WTC11 (cell line): Measurements from ENCODE around the gene PDCD6IP. TPM values are rescaled to one million over a fixed set of nuclear protein-coding genes. Genes with fewer than 3 reads are reported as not detected.
A peak's percentile ranks its signal among the peaks of the same experiment; 100 is the strongest.

Experiments used
- ATAC-seq: fragments of 200-7000 bp; cut with Tn5 transposase; 2 replicates; pipeline ENCODE4 v1.10.0; 2021; ENCODE audit warnings: mild to moderate bottlenecking, moderate library complexity
- Bru-seq: library from RNA; stranded (reverse); fragments of 400-500 nt; gene quantifications from one replicate; lab custom pipeline; 2021; lab: Mats Ljungman, UMichigan
- CTCF ChIA-PET: fragments of 300-600 bp; sonication (Branson Sonifier 250); formaldehyde crosslinking; loops from one replicate; lab custom pipeline; 2021; ENCODE audit warnings: antibody characterized with exemption; lab: Charles Lee
- POLR2A ChIA-PET: fragments of 350-600 bp; sonication (Branson Sonifier 250); formaldehyde crosslinking; loops from one replicate; lab custom pipeline; 2021; ENCODE audit warnings: antibody characterized with exemption; lab: Charles Lee
- DNase-seq: peaks from one replicate; pipeline ENCODE4 v3.0.0; 2021; ENCODE audit warnings: low spot score
- H3K27ac Mint-ChIP-seq: 2 replicates; pipeline ENCODE4 v1.8.0; 2021; ENCODE audit warnings: mixed read lengths
- H3K27me3 Mint-ChIP-seq: 2 replicates; pipeline ENCODE4 v1.8.0; 2021; ENCODE audit warnings: low read depth, mild to moderate bottlenecking, moderate library complexity, mixed read lengths
- H3K36me3 Mint-ChIP-seq: 2 replicates; pipeline ENCODE4 v1.8.0; 2021; ENCODE audit warnings: mixed read lengths
- H3K4me1 Mint-ChIP-seq: 2 replicates; pipeline ENCODE4 v1.8.0; 2022; ENCODE audit warnings: mixed read lengths
- H3K4me3 Mint-ChIP-seq: 2 replicates; pipeline ENCODE4 v1.8.0; 2021; ENCODE audit warnings: mild to moderate bottlenecking, moderate library complexity, mixed read lengths
- H3K9me3 Mint-ChIP-seq: 2 replicates; pipeline ENCODE4 v1.8.0; 2021; ENCODE audit warnings: mixed read lengths
- ARID4B ChIP-seq: sonication (generic); formaldehyde crosslinking; IDR thresholded peaks from 2 replicates; pipeline ENCODE4 v1.8.0; 2023; ENCODE audit warnings: missing genetic modification reagents, mild to moderate bottlenecking, borderline replicate concordance
- CREB1 ChIP-seq: sonication (generic); formaldehyde crosslinking; IDR thresholded peaks from 2 replicates; pipeline ENCODE4 v1.8.0; 2023; ENCODE audit warnings: mild to moderate bottlenecking, missing genetic modification reagents
- CREM ChIP-seq: sonication (generic); formaldehyde crosslinking; IDR thresholded peaks from 2 replicates; pipeline ENCODE4 v1.8.1; 2022; ENCODE audit warnings: mild to moderate bottlenecking, missing genetic modification reagents, moderate library complexity
- ESRRA ChIP-seq: sonication (generic); formaldehyde crosslinking; IDR thresholded peaks from 2 replicates; pipeline ENCODE4 v1.8.1; 2022; ENCODE audit warnings: mild to moderate bottlenecking, missing genetic modification reagents, borderline replicate concordance
- ETV6 ChIP-seq: sonication (generic); formaldehyde crosslinking; IDR thresholded peaks from 2 replicates; pipeline ENCODE4 v1.8.1; 2022; ENCODE audit warnings: mild to moderate bottlenecking, missing genetic modification reagents
- FOXP4 ChIP-seq: sonication (generic); formaldehyde crosslinking; IDR thresholded peaks from 2 replicates; pipeline ENCODE4 v1.8.0; 2022; ENCODE audit warnings: mild to moderate bottlenecking, missing genetic modification reagents
- NR2C2 ChIP-seq: sonication (generic); formaldehyde crosslinking; IDR thresholded peaks from 2 replicates; pipeline ENCODE4 v1.8.0; 2022; ENCODE audit warnings: mild to moderate bottlenecking, missing genetic modification reagents
- SP1 ChIP-seq: sonication (generic); formaldehyde crosslinking; conservative IDR thresholded peaks from 2 replicates; pipeline ENCODE4 v1.8.1; 2022; ENCODE audit warnings: missing genetic modification reagents
- TP53 ChIP-seq: sonication (generic); formaldehyde crosslinking; IDR thresholded peaks from 2 replicates; pipeline ENCODE4 v1.8.1; 2023; ENCODE audit warnings: mild to moderate bottlenecking, missing genetic modification reagents
- USF1 ChIP-seq: sonication (generic); formaldehyde crosslinking; IDR thresholded peaks from 2 replicates; pipeline ENCODE4 v1.8.0; 2022; ENCODE audit warnings: mild to moderate bottlenecking, missing genetic modification reagents
- ZBTB21 ChIP-seq: sonication (generic); formaldehyde crosslinking; IDR thresholded peaks from 2 replicates; pipeline ENCODE4 v1.8.1; 2023; ENCODE audit warnings: mild to moderate bottlenecking, missing genetic modification reagents, borderline replicate concordance
- ZNF232 ChIP-seq: sonication (generic); formaldehyde crosslinking; IDR thresholded peaks from 2 replicates; pipeline ENCODE4 v1.8.0; 2022; ENCODE audit warnings: mild to moderate bottlenecking, missing genetic modification reagents
- long read RNA-seq, 3 experiments: library from RNA in 1 of 3; library from capped mRNA in 1 of 3; library from polyadenylated mRNA in 1 of 3; unstranded in 2 of 3; stranded (forward) in 1 of 3; transcript quantifications; one replicate each; pipeline ENCODE4 v2.0.0, GENCODE V29; 2021
- total RNA-seq: library from RNA; stranded (reverse); gene quantifications from 3 replicates; pipeline ENCODE4 v1.2.3, GENCODE V29; 2021
- TF ChIP-seq, protein P1 (sequence below): fragments of 250-450 bp; sonication (Bioruptor Pico); conservative IDR thresholded peaks from 2 replicates; pipeline ENCODE4 v1.9.0; 2021; ENCODE audit warnings: mild to moderate bottlenecking
- TF ChIP-seq, protein P2 (sequence below): sonication (generic); formaldehyde crosslinking; IDR thresholded peaks from 2 replicates; pipeline ENCODE4 v1.8.1; 2023; ENCODE audit warnings: mild to moderate bottlenecking, missing genetic modification reagents, moderate library complexity
- TF ChIP-seq, protein P3 (sequence below): sonication (generic); formaldehyde crosslinking; conservative IDR thresholded peaks from 2 replicates; pipeline ENCODE4 v1.8.1; 2023; ENCODE audit warnings: mild to moderate bottlenecking, low read depth, missing genetic modification reagents, moderate library complexity
- TF ChIP-seq, protein P4 (sequence below): fragments of 250-450 bp; sonication (Bioruptor Pico); IDR thresholded peaks from 2 replicates; pipeline ENCODE4 v1.9.0; 2021; ENCODE audit warnings: moderate library complexity, mild to moderate bottlenecking, inconsistent platforms, borderline replicate concordance

The PDCD6IP gene
- 142 to 173 TPM (median 145 TPM) in 3 replicates for total RNA-seq
- percentile 86 among the genes with signal in this experiment for Bru-seq, nascent RNA
- long read RNA-seq, experiment 1, full-length matches to known transcripts: 391 of 460 reads
- long read RNA-seq, experiment 1, partial matches to known transcripts: 34 of 460 reads
- long read RNA-seq, experiment 1, other reads (novel, unspliced or antisense): 35 of 460 reads
- long read RNA-seq, experiment 2, full-length matches to known transcripts: 41 of 114 reads
- long read RNA-seq, experiment 2, partial matches to known transcripts: 34 of 114 reads
- long read RNA-seq, experiment 2, other reads (novel, unspliced or antisense): 39 of 114 reads
- long read RNA-seq, experiment 3, full-length matches to known transcripts: 39 of 48 reads
- long read RNA-seq, experiment 3, partial matches to known transcripts: 6 of 48 reads
- long read RNA-seq, experiment 3, other reads (novel, unspliced or antisense): 3 of 48 reads

DNA sequence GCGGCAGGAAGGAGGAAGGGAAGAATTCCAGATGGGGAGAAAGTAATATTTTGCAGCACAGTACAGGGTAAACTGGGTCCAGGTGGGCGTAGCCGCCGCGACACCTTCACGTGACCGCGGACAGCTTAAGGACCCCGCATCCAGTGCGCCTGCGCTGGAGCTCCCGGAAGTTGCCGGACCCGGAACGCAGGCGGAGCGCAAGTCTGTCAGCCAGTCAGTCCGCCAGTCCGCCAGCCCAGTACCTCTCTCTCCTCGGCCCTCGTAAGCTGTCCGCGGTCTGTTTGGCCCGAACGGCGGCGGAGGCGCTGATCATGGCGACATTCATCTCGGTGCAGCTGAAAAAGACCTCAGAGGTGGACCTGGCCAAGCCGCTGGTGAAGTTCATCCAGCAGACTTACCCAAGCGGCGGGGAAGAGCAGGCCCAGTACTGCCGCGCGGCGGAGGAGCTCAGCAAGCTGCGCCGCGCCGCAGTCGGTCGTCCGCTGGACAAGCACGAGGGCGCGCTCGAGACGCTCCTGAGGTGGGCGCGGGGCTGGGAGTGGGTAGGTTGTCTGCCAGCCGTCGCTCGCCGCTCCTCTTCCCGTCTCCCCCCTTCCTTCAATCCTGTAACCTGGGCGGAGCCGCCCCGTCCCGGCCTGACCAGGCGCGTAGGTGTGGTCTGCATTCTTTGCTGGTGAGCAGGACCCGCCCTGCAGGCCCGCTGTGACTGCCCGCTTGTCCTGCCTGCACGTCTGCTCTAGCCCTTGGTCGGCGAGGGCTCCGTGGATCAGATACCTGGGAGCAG is at the start of gene PDCD6IP:
PDCD6IP (plus strand) TSS at position 213 of the 784 bp plus-strand sequence; CDS start at position 312, 99 bp downstream.
- Mint-ChIP-seq H3K36me3 (peaks cover 15% of the 10 kb centered on the region), H3K4me1 (peaks cover 42% of the 10 kb centered on the region), H3K9me3 (peaks cover 9% of the 10 kb centered on the region), H3K27ac (peak within 1 kb of the TSS; percentile 94), H3K27me3 (no peaks in the 10 kb centered on the region), H3K4me3 (peak within 1 kb of the TSS; percentile 98)
- DNase-seq (peak; percentile 91), ATAC-seq (peak; percentile 95)
- POLR2A ChIA-PET: interaction anchor here (0.5 to 1.7 kb wide), 7 partner anchors 12 to 860 kb away, joined by 3 to 8 read pairs (median 3); partner anchors contain the start of gene UBP1
- CTCF ChIA-PET: interaction anchor here (0.6 to 3.5 kb wide), 7 partner anchors 9 to 654 kb away, joined by 3 to 33 read pairs (median 4); no protein-coding TSS in a partner anchor
- peak; percentile 85 for TF ChIP-seq ETV6 (CRISPR knock-in tag)
- TF ChIP-seq ZNF232 (CRISPR knock-in tag): peak; percentile 90
- TF ChIP-seq USF1 (CRISPR knock-in tag): peak; percentile 99
- peak; percentile 76; the same call in 1 of the 2 replicates for TF ChIP-seq FOXP4 (CRISPR knock-in tag)
- TF ChIP-seq CREM: peak; percentile 79; the same call in 1 of the 2 replicates
- TF ChIP-seq, protein P1, sequence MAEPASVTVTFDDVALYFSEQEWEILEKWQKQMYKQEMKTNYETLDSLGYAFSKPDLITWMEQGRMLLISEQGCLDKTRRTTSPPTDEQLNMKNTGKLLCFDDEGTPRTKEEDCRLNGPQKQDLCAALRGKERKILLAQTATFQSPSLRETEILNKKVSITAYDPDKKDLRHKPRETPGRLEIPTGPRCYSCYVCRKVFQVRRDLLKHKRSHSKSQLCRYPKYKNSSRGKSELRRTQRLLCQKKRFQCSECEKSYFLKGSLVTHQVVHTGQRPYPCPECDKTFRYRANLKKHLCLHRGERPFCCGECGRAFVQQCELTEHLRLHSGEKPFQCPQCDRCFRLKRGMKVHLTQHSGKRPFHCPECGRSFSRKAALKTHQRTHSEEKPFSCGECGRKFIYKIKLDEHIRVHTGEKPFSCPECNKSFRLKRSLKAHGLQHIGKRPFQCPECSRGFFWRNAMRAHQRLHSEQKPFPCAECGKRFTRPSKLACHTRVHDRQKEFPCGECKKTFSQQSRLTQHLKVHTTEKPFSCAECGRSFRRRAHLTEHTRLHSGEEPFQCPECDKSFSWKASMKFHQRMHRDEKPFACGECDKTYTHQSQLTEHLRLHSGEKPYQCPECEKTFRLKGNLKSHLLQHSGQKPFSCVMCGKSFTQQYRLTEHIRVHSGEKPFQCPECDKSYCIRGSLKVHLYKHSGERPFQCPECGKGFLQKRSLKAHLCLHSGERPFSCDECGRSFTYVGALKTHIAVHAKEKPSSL (CRISPR knock-in tag): no peak
- TF ChIP-seq CREB1 (CRISPR knock-in tag): 0 out of 2 replicates have a peak, but pooled peaks have one; percentile 40
- TF ChIP-seq ARID4B (CRISPR knock-in tag): peak; percentile 90; the same call in 1 of the 2 replicates
- TF ChIP-seq NR2C2: 0 out of 2 replicates have a peak, but pooled peaks have one; percentile 32
- no peak for TF ChIP-seq TP53 (CRISPR knock-in tag)
- TF ChIP-seq, protein P2, sequence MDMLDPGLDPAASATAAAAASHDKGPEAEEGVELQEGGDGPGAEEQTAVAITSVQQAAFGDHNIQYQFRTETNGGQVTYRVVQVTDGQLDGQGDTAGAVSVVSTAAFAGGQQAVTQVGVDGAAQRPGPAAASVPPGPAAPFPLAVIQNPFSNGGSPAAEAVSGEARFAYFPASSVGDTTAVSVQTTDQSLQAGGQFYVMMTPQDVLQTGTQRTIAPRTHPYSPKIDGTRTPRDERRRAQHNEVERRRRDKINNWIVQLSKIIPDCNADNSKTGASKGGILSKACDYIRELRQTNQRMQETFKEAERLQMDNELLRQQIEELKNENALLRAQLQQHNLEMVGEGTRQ (CRISPR knock-in tag): peak; percentile 98
- TF ChIP-seq SP1 (CRISPR knock-in tag): peak; percentile 71
- no peak for TF ChIP-seq ZBTB21 (CRISPR knock-in tag)
- TF ChIP-seq, protein P3, sequence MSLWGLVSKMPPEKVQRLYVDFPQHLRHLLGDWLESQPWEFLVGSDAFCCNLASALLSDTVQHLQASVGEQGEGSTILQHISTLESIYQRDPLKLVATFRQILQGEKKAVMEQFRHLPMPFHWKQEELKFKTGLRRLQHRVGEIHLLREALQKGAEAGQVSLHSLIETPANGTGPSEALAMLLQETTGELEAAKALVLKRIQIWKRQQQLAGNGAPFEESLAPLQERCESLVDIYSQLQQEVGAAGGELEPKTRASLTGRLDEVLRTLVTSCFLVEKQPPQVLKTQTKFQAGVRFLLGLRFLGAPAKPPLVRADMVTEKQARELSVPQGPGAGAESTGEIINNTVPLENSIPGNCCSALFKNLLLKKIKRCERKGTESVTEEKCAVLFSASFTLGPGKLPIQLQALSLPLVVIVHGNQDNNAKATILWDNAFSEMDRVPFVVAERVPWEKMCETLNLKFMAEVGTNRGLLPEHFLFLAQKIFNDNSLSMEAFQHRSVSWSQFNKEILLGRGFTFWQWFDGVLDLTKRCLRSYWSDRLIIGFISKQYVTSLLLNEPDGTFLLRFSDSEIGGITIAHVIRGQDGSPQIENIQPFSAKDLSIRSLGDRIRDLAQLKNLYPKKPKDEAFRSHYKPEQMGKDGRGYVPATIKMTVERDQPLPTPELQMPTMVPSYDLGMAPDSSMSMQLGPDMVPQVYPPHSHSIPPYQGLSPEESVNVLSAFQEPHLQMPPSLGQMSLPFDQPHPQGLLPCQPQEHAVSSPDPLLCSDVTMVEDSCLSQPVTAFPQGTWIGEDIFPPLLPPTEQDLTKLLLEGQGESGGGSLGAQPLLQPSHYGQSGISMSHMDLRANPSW (CRISPR knock-in tag): no peak
- TF ChIP-seq, protein P4, sequence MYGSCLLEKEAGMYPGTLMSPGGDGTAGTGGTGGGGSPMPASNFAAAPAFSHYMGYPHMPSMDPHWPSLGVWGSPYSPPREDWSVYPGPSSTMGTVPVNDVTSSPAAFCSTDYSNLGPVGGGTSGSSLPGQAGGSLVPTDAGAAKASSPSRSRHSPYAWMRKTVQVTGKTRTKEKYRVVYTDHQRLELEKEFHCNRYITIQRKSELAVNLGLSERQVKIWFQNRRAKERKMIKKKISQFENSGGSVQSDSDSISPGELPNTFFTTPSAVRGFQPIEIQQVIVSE (CRISPR knock-in tag): no peak
- TF ChIP-seq ESRRA (CRISPR knock-in tag): peak; percentile 56; the same call in 1 of the 2 replicates
